ENCODE results near the gene SDHA.

The SDHA gene

DNA sequence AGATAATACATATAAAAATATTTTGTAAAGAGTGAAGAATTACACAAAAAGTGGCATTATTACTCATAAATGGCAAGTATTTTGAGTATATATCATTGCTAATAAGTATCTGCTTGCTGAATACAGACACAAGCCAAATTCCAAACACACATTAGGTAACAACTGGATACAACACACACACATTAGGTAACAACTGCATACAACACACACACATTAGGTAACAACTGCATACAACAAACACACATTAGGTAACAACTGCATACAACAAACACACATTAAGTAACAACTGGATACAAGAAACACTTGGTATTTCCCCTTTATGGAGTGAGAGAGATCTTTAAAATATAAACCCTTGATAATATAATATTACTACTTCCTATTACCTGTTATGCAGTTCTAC lies 13.7 kb upstream of the SDHA start:
- POLR2A ChIA-PET: no interaction called here
- Histone ChIP-seq H3K27ac (ENCODE audit: extremely low read depth, low read depth, low read length) (no peak overlapping the region), H3K4me1 (ENCODE audit: control insufficient read depth, insufficient read depth, low read length) (peaks cover 5% of the 10 kb centered on the region; the same call in 1 of the 2 replicates), H3K4me3 (ENCODE audit: low read depth, low read length) (no peak overlapping the region), H3K36me3 (ENCODE audit: control insufficient read depth in 2 of 2, insufficient read depth in 1 of 2, low read length in 2 of 2) (peaks cover 12 to 36% of the 10 kb centered on the region in 2 experiments), H3K9me3 (ENCODE audit: control insufficient read depth, insufficient read depth, low read depth, low read length) (no peaks in the 10 kb centered on the region)
- CTCF ChIA-PET: no interaction called here
- TF ChIP-seq, protein P1, sequence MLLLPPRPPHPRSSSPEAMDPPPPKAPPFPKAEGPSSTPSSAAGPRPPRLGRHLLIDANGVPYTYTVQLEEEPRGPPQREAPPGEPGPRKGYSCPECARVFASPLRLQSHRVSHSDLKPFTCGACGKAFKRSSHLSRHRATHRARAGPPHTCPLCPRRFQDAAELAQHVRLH (tag by site-specific recombination; IDR thresholded peaks at IDR 0.05): no peak

DNA sequence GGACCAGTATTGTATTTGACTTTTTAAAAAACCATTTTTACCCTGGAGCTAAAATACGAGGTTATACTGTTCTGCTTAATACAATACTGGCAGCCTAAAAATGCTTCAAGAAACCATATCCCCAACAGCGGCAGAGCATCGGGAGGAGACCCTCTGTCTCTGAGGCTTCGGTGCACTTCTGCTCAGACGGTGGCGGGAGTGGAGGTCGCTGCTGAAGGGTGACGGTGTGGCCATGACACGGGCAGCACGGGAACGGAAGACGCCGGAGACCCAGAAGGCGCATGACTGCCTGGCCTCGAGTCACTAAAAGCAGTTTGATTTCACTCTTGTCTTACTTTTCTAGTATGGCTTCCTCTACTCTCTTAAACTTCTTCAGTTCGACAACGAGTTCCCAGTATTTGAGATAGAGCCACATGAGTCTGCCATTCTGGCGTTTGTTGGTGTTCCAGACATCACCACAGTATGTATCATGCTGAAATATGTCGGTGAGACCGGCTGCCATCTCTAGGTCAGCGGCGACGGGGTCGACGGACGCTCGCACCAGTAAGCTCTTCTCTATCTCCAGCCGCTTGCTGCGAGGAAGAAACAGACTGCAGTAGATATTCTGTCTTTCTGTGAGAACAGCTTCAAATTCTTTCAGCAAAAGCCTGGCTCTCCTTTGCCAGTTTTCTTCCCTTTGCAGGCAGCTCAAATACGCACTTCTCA lies 13.0 kb upstream of the SDHA start:
- ChIA-PET CTCF (interaction anchor here (0.8 to 1.4 kb wide), 2 partner anchors 9 to 17 kb away, joined by 4 read pairs; no protein-coding TSS in a partner anchor), POLR2A (interaction anchor here (0.9 kb wide), 1 partner anchor 13 kb away, joined by 3 read pairs; the partner anchor contains the start of genes CCDC127 and SDHA)
- peaks cover 5% of the 10 kb centered on the region; the same call in 1 of the 2 replicates for H3K4me1 ChIP-seq (ENCODE audit: control insufficient read depth, insufficient read depth, low read length)
- TF ChIP-seq ZNF549 (tag by site-specific recombination; IDR thresholded peaks at IDR 0.05): no peak
- TF ChIP-seq ZNF157 (tag by site-specific recombination; IDR thresholded peaks at IDR 0.05): no peak
- no peak for TF ChIP-seq ZNF555 (tag by site-specific recombination; conservative IDR thresholded peaks at IDR 0.05)
- TF ChIP-seq GLI4 (tag by site-specific recombination; IDR thresholded peaks at IDR 0.05): no peak
- TF ChIP-seq ZFP3 (tag by site-specific recombination; IDR thresholded peaks at IDR 0.05; ENCODE audit: low read depth): no peak
- TF ChIP-seq ZNF621 (tag by site-specific recombination; IDR thresholded peaks at IDR 0.05): no peak
- TF ChIP-seq ZNF175 (tag by site-specific recombination; IDR thresholded peaks at IDR 0.05): no peak
- TF ChIP-seq, protein P2, sequence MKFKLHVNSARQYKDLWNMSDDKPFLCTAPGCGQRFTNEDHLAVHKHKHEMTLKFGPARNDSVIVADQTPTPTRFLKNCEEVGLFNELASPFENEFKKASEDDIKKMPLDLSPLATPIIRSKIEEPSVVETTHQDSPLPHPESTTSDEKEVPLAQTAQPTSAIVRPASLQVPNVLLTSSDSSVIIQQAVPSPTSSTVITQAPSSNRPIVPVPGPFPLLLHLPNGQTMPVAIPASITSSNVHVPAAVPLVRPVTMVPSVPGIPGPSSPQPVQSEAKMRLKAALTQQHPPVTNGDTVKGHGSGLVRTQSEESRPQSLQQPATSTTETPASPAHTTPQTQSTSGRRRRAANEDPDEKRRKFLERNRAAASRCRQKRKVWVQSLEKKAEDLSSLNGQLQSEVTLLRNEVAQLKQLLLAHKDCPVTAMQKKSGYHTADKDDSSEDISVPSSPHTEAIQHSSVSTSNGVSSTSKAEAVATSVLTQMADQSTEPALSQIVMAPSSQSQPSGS (tag by site-specific recombination; IDR thresholded peaks at IDR 0.05; ENCODE audit: low read depth): no peak
- TF ChIP-seq ZNF223 (tag by site-specific recombination; IDR thresholded peaks at IDR 0.05): no peak
- no peak overlapping the region for H3K4me3 ChIP-seq (ENCODE audit: low read depth, low read length)
- peaks cover 12 to 36% of the 10 kb centered on the region in 2 experiments for H3K36me3 ChIP-seq (ENCODE audit: control insufficient read depth in 2 of 2, insufficient read depth in 1 of 2, low read length in 2 of 2)
- H3K27ac ChIP-seq (ENCODE audit: extremely low read depth, low read depth, low read length): no peak overlapping the region
- no peaks in the 10 kb centered on the region for H3K9me3 ChIP-seq (ENCODE audit: control insufficient read depth, insufficient read depth, low read depth, low read length)

DNA sequence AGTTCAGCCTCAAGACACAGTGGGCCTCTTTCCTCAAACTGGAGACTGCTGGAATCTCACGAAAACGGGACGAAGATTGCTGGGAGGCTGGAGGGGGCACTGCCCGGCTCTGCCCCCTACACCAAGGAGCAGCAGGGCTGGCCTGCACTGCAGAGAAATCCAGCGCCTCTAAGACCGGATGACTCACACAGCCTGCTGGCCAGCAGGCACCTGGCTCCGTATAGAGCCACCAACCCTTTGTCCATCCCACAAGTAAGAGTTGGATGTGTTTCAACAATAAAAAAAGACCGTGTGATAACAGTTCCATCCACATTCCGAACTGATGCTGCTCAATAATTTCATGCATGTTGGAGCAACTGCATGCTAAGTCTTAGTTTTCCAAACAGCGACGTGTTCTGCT lies 11.7 kb upstream of the SDHA start:
- ChIA-PET CTCF (interaction anchor here (0.5 to 1.4 kb wide), 2 partner anchors 18 to 214 kb away, joined by 3 to 4 read pairs; no protein-coding TSS in a partner anchor), POLR2A (no interaction called here)
- Histone ChIP-seq H3K36me3 (ENCODE audit: control insufficient read depth in 2 of 2, insufficient read depth in 1 of 2, low read length in 2 of 2) (peaks cover 12 to 36% of the 10 kb centered on the region in 2 experiments), H3K27ac (ENCODE audit: extremely low read depth, low read depth, low read length) (no peak overlapping the region), H3K4me3 (ENCODE audit: low read depth, low read length) (no peak overlapping the region), H3K9me3 (ENCODE audit: control insufficient read depth, insufficient read depth, low read depth, low read length) (no peaks in the 10 kb centered on the region), H3K4me1 (ENCODE audit: control insufficient read depth, insufficient read depth, low read length) (peaks cover 5% of the 10 kb centered on the region; the same call in 1 of the 2 replicates)
- TF ChIP-seq, protein P3, sequence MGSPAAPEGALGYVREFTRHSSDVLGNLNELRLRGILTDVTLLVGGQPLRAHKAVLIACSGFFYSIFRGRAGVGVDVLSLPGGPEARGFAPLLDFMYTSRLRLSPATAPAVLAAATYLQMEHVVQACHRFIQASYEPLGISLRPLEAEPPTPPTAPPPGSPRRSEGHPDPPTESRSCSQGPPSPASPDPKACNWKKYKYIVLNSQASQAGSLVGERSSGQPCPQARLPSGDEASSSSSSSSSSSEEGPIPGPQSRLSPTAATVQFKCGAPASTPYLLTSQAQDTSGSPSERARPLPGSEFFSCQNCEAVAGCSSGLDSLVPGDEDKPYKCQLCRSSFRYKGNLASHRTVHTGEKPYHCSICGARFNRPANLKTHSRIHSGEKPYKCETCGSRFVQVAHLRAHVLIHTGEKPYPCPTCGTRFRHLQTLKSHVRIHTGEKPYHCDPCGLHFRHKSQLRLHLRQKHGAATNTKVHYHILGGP (tag by site-specific recombination; IDR thresholded peaks at IDR 0.05): no peak
- TF ChIP-seq ZNF600 (tag by site-specific recombination; IDR thresholded peaks at IDR 0.05): peak; percentile 25; the same call in 1 of the 2 replicates

DNA sequence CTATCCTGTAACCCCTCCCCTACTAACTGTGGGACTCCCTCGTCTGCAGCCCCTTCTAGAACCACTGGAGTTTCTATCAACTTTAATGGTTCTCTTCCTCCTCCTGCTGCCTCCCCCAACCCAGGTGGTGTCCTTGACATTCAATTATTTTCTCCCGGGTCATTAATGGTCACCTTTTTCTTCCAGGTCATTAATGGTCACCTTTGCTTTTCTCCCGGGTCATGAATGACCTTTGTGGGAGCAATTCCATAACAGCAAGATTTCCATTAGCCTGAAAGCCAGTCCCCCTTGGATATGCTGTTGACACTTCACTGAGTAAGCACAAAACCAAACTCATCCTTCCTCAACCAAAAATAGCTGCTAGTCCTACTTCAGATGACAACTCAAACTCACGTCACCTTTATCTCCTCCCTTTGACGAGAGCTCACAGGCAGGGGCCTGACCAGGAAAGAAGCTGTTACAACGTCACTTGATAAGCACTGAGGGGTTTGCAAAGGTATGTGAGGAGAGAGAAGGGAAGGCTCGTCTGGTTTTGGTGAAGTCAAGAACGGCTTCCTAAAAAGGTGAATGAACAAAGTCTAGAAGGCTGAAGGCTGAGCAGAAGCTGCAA lies 11.1 kb upstream of the SDHA start:
- Histone ChIP-seq H3K4me3 (ENCODE audit: low read depth, low read length) (no peak overlapping the region), H3K36me3 (ENCODE audit: control insufficient read depth in 2 of 2, insufficient read depth in 1 of 2, low read length in 2 of 2) (peaks cover 12 to 36% of the 10 kb centered on the region in 2 experiments), H3K9me3 (ENCODE audit: control insufficient read depth, insufficient read depth, low read depth, low read length) (no peaks in the 10 kb centered on the region), H3K4me1 (ENCODE audit: control insufficient read depth, insufficient read depth, low read length) (peaks cover 5% of the 10 kb centered on the region; the same call in 1 of the 2 replicates), H3K27ac (ENCODE audit: extremely low read depth, low read depth, low read length) (no peak overlapping the region)
- ChIA-PET CTCF (interaction anchor here (0.5 kb wide), 1 partner anchor 213 kb away, joined by 3 read pairs; no protein-coding TSS in a partner anchor), POLR2A (no interaction called here)
- TF ChIP-seq ZNF433 (tag by site-specific recombination; IDR thresholded peaks at IDR 0.05; ENCODE audit: low read depth): no peak
- TF ChIP-seq, protein P4, sequence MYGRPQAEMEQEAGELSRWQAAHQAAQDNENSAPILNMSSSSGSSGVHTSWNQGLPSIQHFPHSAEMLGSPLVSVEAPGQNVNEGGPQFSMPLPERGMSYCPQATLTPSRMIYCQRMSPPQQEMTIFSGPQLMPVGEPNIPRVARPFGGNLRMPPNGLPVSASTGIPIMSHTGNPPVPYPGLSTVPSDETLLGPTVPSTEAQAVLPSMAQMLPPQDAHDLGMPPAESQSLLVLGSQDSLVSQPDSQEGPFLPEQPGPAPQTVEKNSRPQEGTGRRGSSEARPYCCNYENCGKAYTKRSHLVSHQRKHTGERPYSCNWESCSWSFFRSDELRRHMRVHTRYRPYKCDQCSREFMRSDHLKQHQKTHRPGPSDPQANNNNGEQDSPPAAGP (tag by site-specific recombination; IDR thresholded peaks at IDR 0.05): no peak
- no peak for TF ChIP-seq ZNF571 (tag by site-specific recombination; IDR thresholded peaks at IDR 0.05)
